ENCODE results near the gene NRCAM.

The NRCAM gene

DNA sequence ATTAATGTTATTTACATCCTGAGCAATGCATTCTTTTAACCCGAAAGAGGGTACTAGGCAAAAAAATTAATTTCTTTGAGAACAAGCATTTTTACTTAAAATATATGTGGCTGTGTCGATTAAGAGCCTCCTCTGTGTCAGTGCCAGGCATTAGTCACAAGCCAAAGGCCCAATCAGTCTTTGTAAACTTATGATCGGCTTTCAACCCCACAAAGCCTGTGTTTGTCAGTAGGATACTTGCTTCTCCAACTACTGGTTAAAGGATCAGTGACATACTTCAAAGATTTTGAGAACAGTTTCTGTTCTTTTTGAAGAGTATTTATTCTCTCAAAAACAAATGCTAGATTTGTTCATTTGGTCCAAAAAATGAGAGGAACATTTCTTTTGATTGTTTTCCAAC, 159.3 kb downstream of the NRCAM start:
- Histone ChIP-seq H3K4me3 (ENCODE audit: low read length) (no peak overlapping the region), H3K27me3 (ENCODE audit: control insufficient read depth, insufficient read depth, low read length) (no peaks in the 10 kb centered on the region), H3K4me1 (ENCODE audit: control insufficient read depth, insufficient read depth, low read length) (no peaks in the 10 kb centered on the region), H3K36me3 (ENCODE audit: control insufficient read depth, insufficient read depth, low read length) (no peaks in the 10 kb centered on the region), H3K27ac (ENCODE audit: low read depth, low read length) (no peak overlapping the region), H3K9ac (ENCODE audit: low read length) (no peak overlapping the region)

GRCh38 chr7:108294595-108294994, 161.6 kb downstream of the NRCAM start:
- H3K27ac ChIP-seq (ENCODE audit: low read depth, low read length) = no peak overlapping the region
- H3K4me1 ChIP-seq (ENCODE audit: control insufficient read depth, insufficient read depth, low read length) = no peaks in the 10 kb centered on the region
- H3K4me3 ChIP-seq (ENCODE audit: low read length) = no peak overlapping the region
- H3K27me3 ChIP-seq (ENCODE audit: control insufficient read depth, insufficient read depth, low read length) = no peaks in the 10 kb centered on the region
- H3K36me3 ChIP-seq (ENCODE audit: control insufficient read depth, insufficient read depth, low read length) = no peaks in the 10 kb centered on the region
- H3K9ac ChIP-seq (ENCODE audit: low read length) = no peak overlapping the region

GRCh38 chr7:108293149-108293612, 163.1 kb downstream of the NRCAM start:
- no peaks in the 10 kb centered on the region for H3K36me3 ChIP-seq (ENCODE audit: control insufficient read depth, insufficient read depth, low read length)
- H3K9ac ChIP-seq (ENCODE audit: low read length) = no peak overlapping the region
- no peak overlapping the region for H3K27ac ChIP-seq (ENCODE audit: low read depth, low read length)
- H3K4me1 ChIP-seq (ENCODE audit: control insufficient read depth, insufficient read depth, low read length) = no peaks in the 10 kb centered on the region
- H3K4me3 ChIP-seq (ENCODE audit: low read length) = no peak overlapping the region
- H3K27me3 ChIP-seq (ENCODE audit: control insufficient read depth, insufficient read depth, low read length) = no peaks in the 10 kb centered on the region

DNA sequence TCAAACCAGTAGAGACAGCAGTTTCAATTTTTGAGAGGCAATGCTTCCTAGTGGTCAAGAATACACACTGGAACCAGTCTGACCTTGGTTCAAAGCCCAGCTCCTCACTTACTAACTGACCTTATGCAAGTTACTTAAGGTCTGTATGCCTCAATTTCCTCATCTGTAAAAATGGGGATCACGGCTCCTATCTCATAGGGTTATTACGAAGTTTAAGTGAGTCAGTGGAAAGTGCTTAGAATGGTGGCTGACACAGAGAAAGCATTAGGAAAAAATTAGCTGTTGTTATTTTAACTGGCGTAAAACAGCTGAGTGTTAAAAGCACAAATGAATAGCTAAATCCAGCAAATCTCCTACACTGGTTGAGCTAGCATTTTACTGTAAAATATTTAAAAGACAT, 163.7 kb downstream of the NRCAM start:
- H3K27ac ChIP-seq (ENCODE audit: low read depth, low read length) = no peak overlapping the region
- no peak overlapping the region for H3K9ac ChIP-seq (ENCODE audit: low read length)
- H3K27me3 ChIP-seq (ENCODE audit: control insufficient read depth, insufficient read depth, low read length) = no peaks in the 10 kb centered on the region
- H3K36me3 ChIP-seq (ENCODE audit: control insufficient read depth, insufficient read depth, low read length) = no peaks in the 10 kb centered on the region
- no peak overlapping the region for H3K4me3 ChIP-seq (ENCODE audit: low read length)
- H3K4me1 ChIP-seq (ENCODE audit: control insufficient read depth, insufficient read depth, low read length) = no peaks in the 10 kb centered on the region

GRCh38 chr7:108291791-108292440, 164.3 kb downstream of the NRCAM start:
- Histone ChIP-seq H3K4me3 (ENCODE audit: low read length) (no peak overlapping the region), H3K27ac (ENCODE audit: low read depth, low read length) (no peak overlapping the region), H3K9ac (ENCODE audit: low read length) (no peak overlapping the region), H3K4me1 (ENCODE audit: control insufficient read depth, insufficient read depth, low read length) (no peaks in the 10 kb centered on the region), H3K27me3 (ENCODE audit: control insufficient read depth, insufficient read depth, low read length) (no peaks in the 10 kb centered on the region), H3K36me3 (ENCODE audit: control insufficient read depth, insufficient read depth, low read length) (no peaks in the 10 kb centered on the region)

DNA sequence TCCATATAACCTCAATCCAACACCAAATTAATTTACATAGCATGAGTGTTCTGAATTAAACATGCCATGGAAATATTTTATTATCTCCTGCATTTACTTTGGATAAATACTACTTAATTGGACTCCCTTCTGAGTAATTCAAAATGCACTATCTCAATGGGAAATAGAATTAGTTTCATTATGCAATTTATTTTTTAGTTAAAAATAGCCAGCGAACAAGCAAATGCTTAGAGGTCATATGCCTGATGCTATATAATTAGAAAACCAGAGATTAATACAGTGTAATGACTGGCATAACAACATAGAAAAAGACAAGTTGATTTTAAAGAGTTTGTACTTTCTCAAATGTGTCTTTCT, 165.1 kb downstream of the NRCAM start:
- Histone ChIP-seq H3K4me1 (ENCODE audit: control insufficient read depth, insufficient read depth, low read length) (no peaks in the 10 kb centered on the region), H3K27ac (ENCODE audit: low read depth, low read length) (no peak overlapping the region), H3K9ac (ENCODE audit: low read length) (no peak overlapping the region)

GRCh38 chr7:108290459-108291151, 165.6 kb downstream of the NRCAM start:
- Histone ChIP-seq H3K27ac (ENCODE audit: low read depth, low read length) (no peak overlapping the region), H3K27me3 (ENCODE audit: control insufficient read depth, insufficient read depth, low read length) (no peaks in the 10 kb centered on the region), H3K9ac (ENCODE audit: low read length) (no peak overlapping the region), H3K4me1 (ENCODE audit: control insufficient read depth, insufficient read depth, low read length) (no peaks in the 10 kb centered on the region), H3K36me3 (ENCODE audit: control insufficient read depth, insufficient read depth, low read length) (no peaks in the 10 kb centered on the region), H3K4me3 (ENCODE audit: low read length) (no peak overlapping the region)

More for the DNA sequence above, 165.1 kb downstream of the NRCAM start:
- Histone ChIP-seq H3K36me3 (ENCODE audit: control insufficient read depth, insufficient read depth, low read length) (no peaks in the 10 kb centered on the region), H3K4me3 (ENCODE audit: low read length) (no peak overlapping the region), H3K27me3 (ENCODE audit: control insufficient read depth, insufficient read depth, low read length) (no peaks in the 10 kb centered on the region)

DNA sequence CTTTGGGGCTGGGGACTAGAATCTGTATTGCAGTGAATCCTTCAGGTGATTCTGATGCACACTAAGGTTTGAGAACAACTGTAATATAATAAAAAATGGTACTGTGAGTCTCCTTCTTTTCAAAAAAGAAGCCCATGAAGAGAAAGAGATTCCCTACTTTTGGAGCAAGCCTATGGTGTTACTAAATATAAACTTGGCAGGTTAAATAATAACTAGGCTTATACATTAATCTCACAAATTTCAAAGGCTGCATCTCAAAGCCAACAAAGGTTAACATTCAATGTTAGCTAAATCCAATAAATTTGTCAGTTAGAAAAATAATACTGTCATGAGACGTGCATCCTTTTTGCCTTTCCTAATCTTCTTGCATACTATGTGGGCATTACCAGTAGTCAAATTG, 166.4 kb downstream of the NRCAM start:
- no peaks in the 10 kb centered on the region for H3K4me1 ChIP-seq (ENCODE audit: control insufficient read depth, insufficient read depth, low read length)
- no peak overlapping the region for H3K27ac ChIP-seq (ENCODE audit: low read depth, low read length)
- no peaks in the 10 kb centered on the region for H3K36me3 ChIP-seq (ENCODE audit: control insufficient read depth, insufficient read depth, low read length)
- H3K9ac ChIP-seq (ENCODE audit: low read length) = no peak overlapping the region
- no peak overlapping the region for H3K4me3 ChIP-seq (ENCODE audit: low read length)
- no peaks in the 10 kb centered on the region for H3K27me3 ChIP-seq (ENCODE audit: control insufficient read depth, insufficient read depth, low read length)

DNA sequence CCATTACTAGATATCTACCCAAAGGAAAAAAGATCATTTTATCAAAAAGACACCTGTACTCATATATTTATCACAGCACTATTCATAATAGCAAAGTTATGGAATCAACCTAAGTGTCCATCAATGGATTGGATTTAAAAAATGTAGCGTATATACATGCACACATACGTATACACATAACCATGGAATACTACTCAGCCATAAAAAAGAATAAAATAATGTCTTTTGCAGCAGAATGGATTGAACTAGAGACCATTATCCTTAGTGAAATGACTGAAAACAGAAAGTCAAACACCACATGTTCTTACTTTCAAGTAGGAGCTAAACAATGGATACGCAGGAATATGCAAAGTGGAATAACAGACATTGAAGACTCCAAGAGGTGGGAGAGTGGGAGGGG, 168.4 kb downstream of the NRCAM start:
- no peaks in the 10 kb centered on the region for H3K4me1 ChIP-seq (ENCODE audit: control insufficient read depth, insufficient read depth, low read length)
- H3K27ac ChIP-seq (ENCODE audit: low read depth, low read length) = no peak overlapping the region
- no peaks in the 10 kb centered on the region for H3K36me3 ChIP-seq (ENCODE audit: control insufficient read depth, insufficient read depth, low read length)
- H3K4me3 ChIP-seq (ENCODE audit: low read length) = no peak overlapping the region
- no peak overlapping the region for H3K9ac ChIP-seq (ENCODE audit: low read length)
- no peaks in the 10 kb centered on the region for H3K27me3 ChIP-seq (ENCODE audit: control insufficient read depth, insufficient read depth, low read length)

GRCh38 chr7:108286290-108286904, 169.8 kb downstream of the NRCAM start:
- H3K4me3 ChIP-seq (ENCODE audit: low read length) = no peak overlapping the region
- no peak overlapping the region for H3K27ac ChIP-seq (ENCODE audit: low read depth, low read length)
- H3K9ac ChIP-seq (ENCODE audit: low read length) = no peak overlapping the region
- no peaks in the 10 kb centered on the region for H3K27me3 ChIP-seq (ENCODE audit: control insufficient read depth, insufficient read depth, low read length)
- H3K4me1 ChIP-seq (ENCODE audit: control insufficient read depth, insufficient read depth, low read length) = no peaks in the 10 kb centered on the region
- no peaks in the 10 kb centered on the region for H3K36me3 ChIP-seq (ENCODE audit: control insufficient read depth, insufficient read depth, low read length)

GRCh38 chr7:108285778-108286177, 170.5 kb downstream of the NRCAM start:
- no peaks in the 10 kb centered on the region for H3K36me3 ChIP-seq (ENCODE audit: control insufficient read depth, insufficient read depth, low read length)
- H3K27ac ChIP-seq (ENCODE audit: low read depth, low read length) = no peak overlapping the region
- H3K9ac ChIP-seq (ENCODE audit: low read length) = no peak overlapping the region
- H3K27me3 ChIP-seq (ENCODE audit: control insufficient read depth, insufficient read depth, low read length) = no peaks in the 10 kb centered on the region
- H3K4me3 ChIP-seq (ENCODE audit: low read length) = no peak overlapping the region
- no peaks in the 10 kb centered on the region for H3K4me1 ChIP-seq (ENCODE audit: control insufficient read depth, insufficient read depth, low read length)

- H3K4me3 ChIP-seq (ENCODE audit: low read length) = no peak overlapping the region
- H3K9ac ChIP-seq (ENCODE audit: low read length) = no peak overlapping the region
- no peak overlapping the region for H3K27ac ChIP-seq (ENCODE audit: low read depth, low read length)
- no peaks in the 10 kb centered on the region for H3K27me3 ChIP-seq (ENCODE audit: control insufficient read depth, insufficient read depth, low read length)
- no peaks in the 10 kb centered on the region for H3K4me1 ChIP-seq (ENCODE audit: control insufficient read depth, insufficient read depth, low read length)
- no peaks in the 10 kb centered on the region for H3K36me3 ChIP-seq (ENCODE audit: control insufficient read depth, insufficient read depth, low read length)
These were observed 171.2 kb downstream of the NRCAM start for GRCh38 chr7:108285003-108285368.

All from rectal smooth muscle tissue (tissue), 1 donor.